ENCODE results near the gene DMRTC2. TPM values are rescaled to one million over a fixed set of nuclear protein-coding genes. Genes with fewer than 3 reads are reported as not detected.

The DMRTC2 gene
- total RNA-seq, 1 donor from 2014 or later: not detected

- DNase-seq (ENCODE audit: extremely low spot score, unreplicated experiment): no peak
- Mint-ChIP-seq H3K27ac (ENCODE audit: unreplicated experiment) (no peak overlapping the region), H3K36me3 (ENCODE audit: unreplicated experiment) (no peaks in the 10 kb centered on the region), H3K4me3 (ENCODE audit: unreplicated experiment) (no peak overlapping the region), H3K4me1 (ENCODE audit: unreplicated experiment) (no peaks in the 10 kb centered on the region), H3K9me3 (ENCODE audit: unreplicated experiment) (no peaks in the 10 kb centered on the region), H3K27me3 (ENCODE audit: unreplicated experiment) (no peaks in the 10 kb centered on the region)
- TF ChIP-seq, protein P1, sequence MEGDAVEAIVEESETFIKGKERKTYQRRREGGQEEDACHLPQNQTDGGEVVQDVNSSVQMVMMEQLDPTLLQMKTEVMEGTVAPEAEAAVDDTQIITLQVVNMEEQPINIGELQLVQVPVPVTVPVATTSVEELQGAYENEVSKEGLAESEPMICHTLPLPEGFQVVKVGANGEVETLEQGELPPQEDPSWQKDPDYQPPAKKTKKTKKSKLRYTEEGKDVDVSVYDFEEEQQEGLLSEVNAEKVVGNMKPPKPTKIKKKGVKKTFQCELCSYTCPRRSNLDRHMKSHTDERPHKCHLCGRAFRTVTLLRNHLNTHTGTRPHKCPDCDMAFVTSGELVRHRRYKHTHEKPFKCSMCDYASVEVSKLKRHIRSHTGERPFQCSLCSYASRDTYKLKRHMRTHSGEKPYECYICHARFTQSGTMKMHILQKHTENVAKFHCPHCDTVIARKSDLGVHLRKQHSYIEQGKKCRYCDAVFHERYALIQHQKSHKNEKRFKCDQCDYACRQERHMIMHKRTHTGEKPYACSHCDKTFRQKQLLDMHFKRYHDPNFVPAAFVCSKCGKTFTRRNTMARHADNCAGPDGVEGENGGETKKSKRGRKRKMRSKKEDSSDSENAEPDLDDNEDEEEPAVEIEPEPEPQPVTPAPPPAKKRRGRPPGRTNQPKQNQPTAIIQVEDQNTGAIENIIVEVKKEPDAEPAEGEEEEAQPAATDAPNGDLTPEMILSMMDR (IDR thresholded peaks at IDR 0.05): no peak
Measured at GRCh38 chr19:41810301-41810700, 34.5 kb upstream of the DMRTC2 start.

- TF ChIP-seq, protein P1 (IDR thresholded peaks at IDR 0.05): no peak
- H3K36me3 Mint-ChIP-seq (ENCODE audit: unreplicated experiment): no peaks in the 10 kb centered on the region
- H3K4me3 Mint-ChIP-seq (ENCODE audit: unreplicated experiment): no peak overlapping the region
- no peak for DNase-seq (ENCODE audit: extremely low spot score, unreplicated experiment)
- no peaks in the 10 kb centered on the region for H3K4me1 Mint-ChIP-seq (ENCODE audit: unreplicated experiment)
- no peaks in the 10 kb centered on the region for H3K27me3 Mint-ChIP-seq (ENCODE audit: unreplicated experiment)
- H3K9me3 Mint-ChIP-seq (ENCODE audit: unreplicated experiment): no peaks in the 10 kb centered on the region
- no peak overlapping the region for H3K27ac Mint-ChIP-seq (ENCODE audit: unreplicated experiment)
Measured at GRCh38 chr19:41811036-41811435, 33.8 kb upstream of the DMRTC2 start.

- H3K4me1 Mint-ChIP-seq (ENCODE audit: unreplicated experiment): no peaks in the 10 kb centered on the region
- no peak overlapping the region for H3K27ac Mint-ChIP-seq (ENCODE audit: unreplicated experiment)
- no peaks in the 10 kb centered on the region for H3K9me3 Mint-ChIP-seq (ENCODE audit: unreplicated experiment)
- TF ChIP-seq, protein P1 (IDR thresholded peaks at IDR 0.05): no peak
- H3K27me3 Mint-ChIP-seq (ENCODE audit: unreplicated experiment): no peaks in the 10 kb centered on the region
- H3K4me3 Mint-ChIP-seq (ENCODE audit: unreplicated experiment): no peak overlapping the region
- DNase-seq (ENCODE audit: extremely low spot score, unreplicated experiment): no peak
- no peaks in the 10 kb centered on the region for H3K36me3 Mint-ChIP-seq (ENCODE audit: unreplicated experiment)
Measured at GRCh38 chr19:41811981-41812380, 32.9 kb upstream of the DMRTC2 start.

DNA sequence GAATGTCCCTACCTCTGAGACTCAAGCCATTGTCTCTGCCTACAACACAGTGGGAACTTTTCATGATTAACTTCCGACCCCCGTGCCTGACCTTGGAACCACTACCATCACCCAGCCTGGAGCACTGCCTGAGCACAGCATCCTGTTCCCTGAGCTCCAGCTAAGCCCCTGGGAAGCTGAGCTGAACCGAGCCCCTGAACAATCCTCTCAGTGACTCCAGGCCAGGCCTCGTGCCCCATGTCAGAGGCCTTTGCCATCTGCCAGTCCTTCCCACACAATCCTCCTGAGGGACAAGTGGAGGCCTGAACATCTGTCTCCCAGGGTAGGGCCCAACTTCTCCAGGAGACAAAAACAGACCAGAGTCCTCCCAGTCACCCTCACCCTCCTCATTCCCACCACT, 30.9 kb upstream of the DMRTC2 start:
- TF ChIP-seq, protein P1 (IDR thresholded peaks at IDR 0.05): no peak
- no peak for DNase-seq (ENCODE audit: extremely low spot score, unreplicated experiment)
- H3K27ac Mint-ChIP-seq (ENCODE audit: unreplicated experiment): no peak overlapping the region
- no peaks in the 10 kb centered on the region for H3K4me1 Mint-ChIP-seq (ENCODE audit: unreplicated experiment)
- peaks cover 8% of the 10 kb centered on the region for H3K27me3 Mint-ChIP-seq (ENCODE audit: unreplicated experiment)
- H3K9me3 Mint-ChIP-seq (ENCODE audit: unreplicated experiment): no peaks in the 10 kb centered on the region
- H3K36me3 Mint-ChIP-seq (ENCODE audit: unreplicated experiment): no peaks in the 10 kb centered on the region
- no peak overlapping the region for H3K4me3 Mint-ChIP-seq (ENCODE audit: unreplicated experiment)

- TF ChIP-seq, protein P1 (IDR thresholded peaks at IDR 0.05): no peak
- DNase-seq (ENCODE audit: extremely low spot score, unreplicated experiment): no peak
- no peak overlapping the region for H3K27ac Mint-ChIP-seq (ENCODE audit: unreplicated experiment)
- peaks cover 8% of the 10 kb centered on the region for H3K27me3 Mint-ChIP-seq (ENCODE audit: unreplicated experiment)
- H3K9me3 Mint-ChIP-seq (ENCODE audit: unreplicated experiment): no peaks in the 10 kb centered on the region
- no peaks in the 10 kb centered on the region for H3K36me3 Mint-ChIP-seq (ENCODE audit: unreplicated experiment)
- H3K4me3 Mint-ChIP-seq (ENCODE audit: unreplicated experiment): no peak overlapping the region
- H3K4me1 Mint-ChIP-seq (ENCODE audit: unreplicated experiment): no peaks in the 10 kb centered on the region
Measured at GRCh38 chr19:41815301-41815700, 29.5 kb upstream of the DMRTC2 start.
